Erythroblast (primary cell): ENCODE results near the gene RYR1.

Experiments
- GATA1 ChIP-seq: IDR thresholded peaks from 2 replicates; pipeline ENCODE4 v1.6.1; 2011; ENCODE audit warnings: low read depth, mild to moderate bottlenecking, control low read depth, low read length, moderate library complexity
- POLR2A ChIP-seq: IDR thresholded peaks from 2 replicates; pipeline ENCODE4 v1.6.1; 2011; ENCODE audit warnings: mild to moderate bottlenecking, low read length

- TF ChIP-seq POLR2A, result no peak
- TF ChIP-seq GATA1, result no peak
Measured at GRCh38 chr19:38383743-38384142, 49.7 kb upstream of the RYR1 start.
